Prostate gland (tissue), 2 donors: ENCODE measurements around the gene TSPAN15. TPM values are rescaled to one million over a fixed set of nuclear protein-coding genes. Genes with fewer than 3 reads are reported as not detected.
A peak's percentile ranks its signal among the peaks of the same experiment; 100 is the strongest.

ENCODE experiments used
- DNase-seq: peaks from one replicate; pipeline ENCODE4 v3.0.0-alpha.2; 2019; ENCODE audit warnings: low spot score
- H3K27ac ChIP-seq, 2 donors: fragments of 200-600 bp; sonication (generic); 2 replicates each; pipeline ENCODE4 v1.5.1; 2017 to 2019
- H3K27me3 ChIP-seq: fragments of 200-600 bp; sonication (generic); replicated peaks from 2 replicates; pipeline ENCODE4 v1.5.1; 2019; ENCODE audit not compliant: insufficient read depth
- H3K36me3 ChIP-seq, 2 donors: fragments of 200-600 bp; sonication (generic); 1 replicate in 1 of 2; 2 replicates in 1 of 2; pipeline versions ENCODE4 v1.5.1 to v1.8.1; 2017 to 2019
- H3K4me1 ChIP-seq: fragments of 200-600 bp; sonication (generic); replicated peaks from 2 replicates; pipeline ENCODE4 v1.5.1; 2019
- H3K4me3 ChIP-seq, 2 donors: fragments of 200-600 bp; sonication (generic); 2 replicates each; pipeline ENCODE4 v1.5.1; 2017 to 2019
- H3K9me3 ChIP-seq: fragments of 200-600 bp; sonication (generic); 2 replicates; pipeline ENCODE4 v1.5.1; 2017
- CTCF ChIP-seq, 4 experiments: fragments of 200-600 bp in 2 of 4; fragments of 450-650 bp in 2 of 4; sonication (generic) in 2 of 4; IDR thresholded peaks; 1 replicate in 3 of 4; 2 replicates in 1 of 4; pipeline ENCODE4 v1.5.1; 2016 to 2019; ENCODE audit warnings: antibody characterized with exemption in 4 of 4, mild to moderate bottlenecking in 2 of 4, moderate library complexity in 2 of 4
- POLR2A ChIP-seq: fragments of 450-650 bp; IDR thresholded peaks from one replicate; pipeline ENCODE4 v1.6.1; 2016; ENCODE audit warnings: antibody characterized with exemption, mild to moderate bottlenecking
- POLR2AphosphoS5 ChIP-seq: sonication (generic); formaldehyde crosslinking; IDR thresholded peaks from one replicate; pipeline ENCODE4 v1.6.1; 2017; ENCODE audit warnings: antibody characterized with exemption
- WGBS: methylation state at CpG from one replicate; pipeline ENCODE4 v1.1.5; 2018; 5-methylcytosine and 5-hydroxymethylcytosine counted together
- intact Hi-C: fragments of 100-400 bp; cut with DNase I; formaldehyde crosslinking; loops from one replicate; pipeline ENCODE4 v1.14.2; 2022
- total RNA-seq, 2 donors: library from RNA; depleted of rRNA; stranded (reverse); fragments of >200 nt; gene quantifications; one replicate each; pipeline ENCODE4 v1.1.0, GENCODE V29; 2016

Gene TSPAN15
- total RNA-seq, 2 donors from 2014 or later = 78.8 to 85.3 TPM

- H3K9me3 ChIP-seq = no peaks in the 10 kb centered on the region
- TF ChIP-seq CTCF (IDR thresholded peaks at IDR 0.05) (no peak), POLR2AphosphoS5 (no peak), POLR2A (no peak)
- 77% methylated on average over 8 of the region's 8 CpGs for WGBS
- H3K4me1 ChIP-seq = peaks cover 7% of the 10 kb centered on the region
- no peak overlapping the region for H3K4me3 ChIP-seq
- H3K27ac ChIP-seq = no peak overlapping the region
- intact Hi-C loops = no loop called here
- DNase-seq = no peak
- H3K36me3 ChIP-seq = no peaks in the 10 kb centered on the region
- H3K27me3 ChIP-seq = no peaks in the 10 kb centered on the region
Observed at GRCh38 chr10:69477968-69478597, 26.8 kb downstream of the TSPAN15 start.

GRCh38 chr10:69479240-69480067 lies 28.2 kb downstream of the TSPAN15 start:
- H3K36me3 ChIP-seq = no peaks in the 10 kb centered on the region
- H3K4me3 ChIP-seq = no peak overlapping the region
- no peak for DNase-seq
- intact Hi-C loops = no loop called here
- H3K27ac ChIP-seq = peak overlapping the region; percentile 60 to 69
- no peaks in the 10 kb centered on the region for H3K9me3 ChIP-seq
- no peaks in the 10 kb centered on the region for H3K27me3 ChIP-seq
- TF ChIP-seq POLR2AphosphoS5 (no peak), CTCF (IDR thresholded peaks at IDR 0.05) (no peak), POLR2A (no peak)
- 45% methylated on average over 7 of the region's 7 CpGs for WGBS
- peaks cover 7% of the 10 kb centered on the region for H3K4me1 ChIP-seq

- peaks cover 7% of the 10 kb centered on the region for H3K4me1 ChIP-seq
- intact Hi-C loops = no loop called here
- TF ChIP-seq POLR2AphosphoS5 = no peak
- no peak for TF ChIP-seq POLR2A
- no peak for TF ChIP-seq CTCF (IDR thresholded peaks at IDR 0.05)
Observed at GRCh38 chr10:69480068-69480412, 28.8 kb downstream of the TSPAN15 start.

GRCh38 chr10:69481305-69481704 lies 30.0 kb downstream of the TSPAN15 start:
- Histone ChIP-seq H3K9me3 (no peaks in the 10 kb centered on the region), H3K4me1 (peaks cover 7% of the 10 kb centered on the region), H3K36me3 (no peaks in the 10 kb centered on the region), H3K27me3 (no peaks in the 10 kb centered on the region), H3K27ac (peak overlapping the region; percentile 60 to 69), H3K4me3 (no peak overlapping the region)
- no peak for DNase-seq
- TF ChIP-seq POLR2A = no peak
- 84% methylated on average over 6 of the region's 6 CpGs for WGBS
- intact Hi-C loops = no loop called here

More at GRCh38 chr10:69480068-69480412, 28.8 kb downstream of the TSPAN15 start:
- Histone ChIP-seq H3K9me3 (no peaks in the 10 kb centered on the region), H3K36me3 (no peaks in the 10 kb centered on the region), H3K27me3 (no peaks in the 10 kb centered on the region), H3K27ac (peak overlapping the region; percentile 60 to 69), H3K4me3 (no peak overlapping the region)
- 10% methylated on average over 1 of the region's 1 CpG for WGBS
- DNase-seq = no peak

- no peaks in the 10 kb centered on the region for H3K27me3 ChIP-seq
- H3K27ac ChIP-seq = peak overlapping the region; percentile 60 to 69
- DNase-seq = no peak
- WGBS = 88% methylated on average over 4 of the region's 4 CpGs
- intact Hi-C loops = no loop called here
- TF ChIP-seq POLR2A (no peak), POLR2AphosphoS5 (no peak), CTCF (IDR thresholded peaks at IDR 0.05) (no peak)
- H3K9me3 ChIP-seq = no peaks in the 10 kb centered on the region
- peaks cover 7% of the 10 kb centered on the region for H3K4me1 ChIP-seq
- H3K36me3 ChIP-seq = no peaks in the 10 kb centered on the region
- H3K4me3 ChIP-seq = no peak overlapping the region
Observed at GRCh38 chr10:69481811-69482524, 30.7 kb downstream of the TSPAN15 start.
